NOMO-1 treated with DMSO at 0.1 percent for 48 hours (cell line): ENCODE results near the gene M1AP.

Experiments
- DNase-seq: peaks from one replicate; lab custom pipeline; 2025; ENCODE audit not compliant: unreplicated experiment; lab: John Stamatoyannopoulos, UW

Gene M1AP

DNA sequence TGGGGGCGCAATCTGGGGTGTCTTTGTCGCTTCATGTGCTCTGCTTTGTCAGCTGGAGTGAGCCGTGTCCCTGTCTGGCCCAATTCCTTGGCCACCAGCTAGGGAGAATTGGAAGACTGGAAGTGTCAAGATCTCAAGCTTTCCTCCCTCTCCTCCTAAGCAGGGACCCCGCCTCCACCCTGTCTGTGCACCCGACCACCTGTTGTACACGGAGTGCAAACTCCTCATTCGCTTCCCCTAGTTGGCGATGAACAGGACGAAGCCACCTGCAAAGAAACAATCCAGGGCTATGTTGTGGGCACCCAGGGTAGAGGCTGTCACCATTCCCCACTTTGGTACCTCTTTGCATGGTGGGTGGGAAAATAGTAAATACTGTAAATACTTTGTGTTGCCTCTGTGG lies 120.4 kb downstream of the M1AP start:
- DNase-seq = no peak

- no peak for DNase-seq
Measured at GRCh38 chr2:74526649-74527230, 121.4 kb downstream of the M1AP start.

- DNase-seq = peak; percentile 89
Measured at GRCh38 chr2:74525717-74526648, 122.1 kb downstream of the M1AP start, which contains the start of gene DQX1. DQX1 (minus strand) TSS chr2:74526231; CDS start chr2:74525729, 502 bp downstream.

- DNase-seq = no peak
Measured at GRCh38 chr2:74524955-74525716, 123.0 kb downstream of the M1AP start.

DNA sequence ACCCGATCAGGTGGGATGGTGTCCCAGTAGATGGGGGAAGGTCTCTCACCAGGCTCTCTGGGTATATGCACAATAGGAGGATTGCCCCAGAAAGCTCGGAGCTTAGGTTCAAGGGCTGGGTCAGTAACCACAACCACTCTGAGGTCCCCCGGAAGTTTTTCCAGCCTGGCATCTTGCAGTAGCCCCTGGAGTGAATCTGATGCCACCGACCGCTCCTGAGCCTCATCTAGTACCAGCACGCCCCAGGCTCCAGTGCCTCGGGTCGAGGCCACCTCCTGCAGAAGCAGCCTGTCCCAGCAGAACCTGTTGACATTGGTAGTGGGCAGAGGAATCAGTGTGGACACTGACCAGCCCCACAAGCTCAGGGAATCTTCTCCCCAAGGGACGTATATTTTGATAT lies 124.1 kb downstream of the M1AP start:
- DNase-seq = no peak

GRCh38 chr2:74522516-74522915 lies 125.6 kb downstream of the M1AP start:
- no peak for DNase-seq

- no peak for DNase-seq
Measured at GRCh38 chr2:74516650-74517049, 131.5 kb downstream of the M1AP start.

- DNase-seq = no peak
Measured at GRCh38 chr2:74515981-74516633, 132.0 kb downstream of the M1AP start.

DNA sequence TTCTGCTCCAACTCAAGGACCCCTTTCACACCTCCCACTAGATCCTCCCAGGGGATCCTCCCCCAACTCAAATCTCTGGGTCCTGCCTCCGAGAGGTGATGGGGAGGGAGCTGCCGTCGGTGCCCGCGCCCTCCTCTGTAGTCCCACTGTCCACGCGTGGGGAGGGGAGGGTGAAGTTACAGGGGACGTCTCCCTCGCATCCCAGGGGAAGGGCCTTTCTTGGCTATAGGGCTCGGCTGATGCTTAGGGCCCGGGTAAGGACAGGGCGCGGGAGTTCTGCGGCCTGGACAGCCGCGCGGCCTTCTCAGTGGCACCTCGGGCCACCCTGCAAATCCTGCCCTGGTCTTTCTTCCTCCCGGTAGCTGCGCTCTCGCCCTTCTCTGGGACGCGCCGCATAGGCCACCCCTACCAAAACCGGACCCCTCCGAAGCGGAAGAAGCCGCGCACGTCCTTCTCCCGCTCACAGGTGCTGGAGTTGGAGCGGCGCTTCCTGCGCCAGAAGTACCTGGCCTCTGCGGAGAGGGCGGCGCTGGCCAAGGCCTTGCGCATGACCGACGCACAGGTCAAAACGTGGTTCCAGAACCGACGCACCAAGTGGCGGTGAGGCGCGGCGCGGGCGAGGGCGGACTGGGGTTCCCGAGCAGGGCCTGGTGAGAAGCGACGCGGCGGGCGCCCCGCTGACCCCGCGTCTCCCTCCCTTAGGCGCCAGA lies 132.7 kb downstream of the M1AP start:
- DNase-seq = no peak

GRCh38 chr2:74514368-74515270 lies 133.5 kb downstream of the M1AP start, which contains the start of gene TLX2:
TLX2 (plus strand) TSS chr2:74514450; CDS start chr2:74514807, 357 bp downstream.
- DNase-seq = no peak

DNA sequence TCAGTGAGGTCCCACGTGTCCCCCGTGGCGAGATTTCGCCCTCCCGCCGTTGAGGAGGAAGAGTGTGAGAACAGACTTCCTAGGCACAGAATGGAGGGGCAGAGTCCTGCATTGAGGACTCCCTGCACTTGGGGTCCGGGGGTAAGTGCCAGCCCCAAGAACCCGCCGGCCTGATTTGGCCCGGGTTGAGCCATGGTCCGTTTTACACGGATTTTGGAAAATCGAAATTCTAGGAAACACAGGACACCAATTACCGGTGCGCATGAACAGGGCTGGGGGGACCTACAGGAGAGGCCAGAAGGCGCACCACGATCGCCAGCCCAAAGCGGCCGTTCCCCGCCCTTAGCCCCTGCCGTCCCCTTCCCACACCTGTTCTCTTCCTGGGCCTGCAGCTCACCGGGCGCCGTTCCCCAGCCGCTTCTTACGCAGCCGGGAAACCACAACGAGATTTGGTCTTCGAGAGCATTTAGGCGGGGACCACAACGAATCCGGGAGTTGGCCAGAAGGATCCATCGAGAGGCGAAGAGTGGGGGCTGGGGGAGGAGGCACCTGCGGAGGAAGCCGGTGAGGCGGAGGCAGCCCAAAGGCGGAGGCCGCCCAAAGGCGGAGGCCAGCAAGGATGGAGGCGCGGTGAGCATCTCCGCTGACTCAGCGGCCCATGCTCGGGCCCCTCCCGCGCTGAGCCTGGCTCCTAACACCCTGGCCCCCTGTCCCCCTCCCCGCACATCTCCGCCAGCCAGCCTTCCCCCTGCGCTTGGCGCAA lies 134.3 kb downstream of the M1AP start:
- DNase-seq = no peak

DNA sequence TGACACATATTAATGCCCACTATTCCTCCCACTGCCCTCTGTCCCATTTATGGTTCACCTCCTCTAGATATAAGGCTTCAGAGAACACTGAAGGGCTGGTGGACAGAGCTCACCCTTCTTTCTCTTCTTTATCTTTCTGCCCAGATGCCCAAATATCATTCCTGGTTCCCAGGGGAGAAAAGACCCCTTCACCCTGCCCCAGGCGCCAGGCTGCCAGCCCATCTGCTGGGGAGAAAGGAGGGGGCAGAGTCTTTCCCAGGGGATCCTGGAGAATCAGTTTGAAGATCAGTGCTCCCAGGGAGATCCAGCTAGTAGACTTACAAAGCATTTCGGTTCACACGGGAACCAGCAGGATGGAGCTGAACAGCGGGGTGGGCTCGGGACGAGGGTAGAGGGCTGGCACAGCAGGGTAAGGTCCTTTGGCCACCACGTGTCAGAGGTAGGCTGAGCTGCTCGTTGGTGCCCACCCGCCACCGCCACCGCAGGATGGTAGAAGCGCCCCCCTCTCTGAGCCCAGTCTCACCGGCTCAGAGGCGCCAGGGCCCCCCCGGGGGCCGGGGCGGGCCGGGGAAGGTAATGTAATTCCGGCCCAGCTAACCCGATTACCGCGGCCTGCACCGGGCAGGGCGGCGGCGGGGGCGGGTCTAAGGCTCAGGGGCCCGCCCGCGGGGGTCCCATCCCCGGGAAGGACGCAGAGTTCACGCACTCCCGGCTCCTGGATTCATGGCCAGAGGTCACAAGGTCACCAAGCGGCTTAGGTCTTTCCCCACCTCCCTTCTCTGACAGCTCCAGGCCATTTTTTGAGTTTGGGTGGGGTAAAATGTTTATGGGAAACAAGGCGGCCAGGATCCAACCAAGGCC lies 135.2 kb downstream of the M1AP start:
- no peak for DNase-seq

DNA sequence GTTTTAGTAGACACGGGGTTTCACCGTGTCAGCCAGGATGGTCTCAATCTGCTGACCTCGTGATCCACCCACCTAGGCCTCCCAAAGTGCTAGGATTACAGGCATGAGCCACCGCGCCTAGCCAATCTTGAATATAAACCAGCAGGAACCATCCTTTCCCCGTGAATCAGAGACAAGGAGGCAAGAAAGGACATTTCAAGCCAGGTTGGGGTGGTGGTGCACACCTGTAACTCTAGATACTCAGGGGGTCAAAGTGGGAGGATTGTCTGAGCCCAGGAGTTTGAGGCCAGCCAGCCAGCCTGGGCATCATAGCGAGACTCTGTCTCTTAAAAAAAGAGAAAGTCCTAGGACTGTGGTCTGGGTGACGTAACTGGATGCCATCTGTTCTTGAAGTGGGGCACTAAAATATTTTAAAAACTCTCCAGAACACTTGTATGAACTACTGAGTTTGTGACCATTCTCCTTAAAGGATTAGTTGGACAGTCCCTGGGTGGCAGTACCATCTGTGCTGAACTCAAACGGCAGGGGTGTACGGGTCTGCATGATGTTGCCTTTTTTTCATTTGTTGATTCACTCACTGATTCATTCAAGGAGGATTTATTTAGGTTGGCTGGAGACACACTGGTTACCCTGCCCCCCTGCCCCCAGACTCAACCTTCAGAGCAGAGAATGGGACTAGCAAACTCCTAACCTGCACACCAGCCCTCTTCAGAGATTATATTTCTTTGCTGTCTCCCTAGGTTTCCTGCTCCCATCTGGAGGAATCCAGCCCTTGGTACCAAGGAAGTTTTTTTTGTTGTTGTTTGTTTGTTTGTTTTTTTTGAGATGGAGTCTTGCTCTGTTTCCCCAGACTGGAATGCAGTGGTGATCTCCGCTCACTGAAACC lies 136.8 kb downstream of the M1AP start:
- DNase-seq = no peak

GRCh38 chr2:74510272-74510671 lies 137.9 kb downstream of the M1AP start:
- no peak for DNase-seq

DNA sequence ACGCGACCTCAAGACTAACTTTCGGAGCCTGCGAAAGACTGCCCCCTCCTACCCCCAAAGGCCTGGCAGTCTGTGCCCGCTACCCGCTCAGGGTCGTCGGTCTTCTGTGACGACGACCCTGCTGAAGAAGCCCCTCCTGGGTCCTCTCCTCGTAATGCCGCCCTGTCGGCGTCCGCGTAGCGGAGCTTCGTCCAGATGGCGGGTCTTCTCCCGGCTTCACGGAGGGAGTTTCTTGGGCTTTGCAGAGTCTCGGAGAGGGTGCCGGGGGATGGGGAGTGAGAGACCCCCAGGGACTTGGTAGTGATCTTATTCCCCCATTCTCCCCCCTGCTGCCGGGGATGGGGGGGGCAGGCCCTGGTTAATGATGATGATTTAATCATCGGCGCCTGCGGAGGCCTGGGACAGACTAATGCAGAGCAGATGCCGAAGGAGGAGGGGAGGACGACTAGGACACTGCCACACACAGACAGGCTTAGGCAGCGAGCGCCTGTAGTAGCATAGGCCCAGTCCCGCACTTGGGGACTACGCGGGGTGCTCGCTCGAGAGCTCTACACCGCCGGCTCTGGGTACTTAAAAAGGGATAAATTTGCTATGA lies 140.1 kb downstream of the M1AP start:
- no peak for DNase-seq
